Neural progenitor cell (in vitro differentiated cells): ENCODE data around the gene FAM120C.

Experiments used
- EZH2 ChIP-seq: fragments of 200-600 bp; sonication (generic); IDR thresholded peaks from 2 replicates; pipeline ENCODE4 v1.6.1; 2017; ENCODE audit warnings: antibody characterized with exemption, mild to moderate bottlenecking, moderate library complexity
- EZH2phosphoT487 ChIP-seq: fragments of 200-600 bp; sonication (generic); IDR thresholded peaks from 2 replicates; pipeline ENCODE4 v1.6.1; 2017; ENCODE audit warnings: antibody characterized with exemption
- TF ChIP-seq, protein P1 (sequence below): fragments of 200-600 bp; sonication (generic); IDR thresholded peaks from 2 replicates; pipeline ENCODE4 v1.5.1; 2017; ENCODE audit warnings: antibody characterized with exemption, mild to moderate bottlenecking

DNA sequence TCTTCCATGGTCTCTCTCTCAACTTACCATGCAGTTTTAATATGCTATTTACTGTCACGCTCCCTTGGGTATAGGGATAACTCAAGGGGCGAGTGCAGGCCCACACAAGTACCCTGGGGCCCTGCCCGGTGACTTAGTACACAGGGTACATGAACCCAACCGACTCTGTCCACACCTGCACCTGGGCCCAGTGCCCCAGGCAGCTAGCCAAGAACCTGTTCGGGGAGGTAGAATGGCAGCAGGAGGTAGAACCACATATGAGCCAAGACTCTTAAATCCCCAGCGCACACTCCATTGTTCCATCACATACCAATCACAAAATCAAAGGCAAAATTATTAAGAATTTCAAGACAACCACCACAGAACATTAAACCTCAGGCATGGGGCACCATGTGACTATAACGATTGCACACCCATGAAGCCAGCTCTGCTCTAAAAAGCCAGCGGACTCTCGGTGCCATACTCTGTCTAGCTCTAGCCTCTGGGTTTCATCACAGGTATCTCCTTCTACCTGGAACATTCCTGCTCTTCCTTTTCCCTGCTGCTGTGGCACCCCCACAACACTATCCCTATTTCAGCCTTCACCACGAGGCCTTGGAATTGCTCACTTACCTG lies 153.4 kb downstream of the FAM120C start:
- TF ChIP-seq, protein P1, sequence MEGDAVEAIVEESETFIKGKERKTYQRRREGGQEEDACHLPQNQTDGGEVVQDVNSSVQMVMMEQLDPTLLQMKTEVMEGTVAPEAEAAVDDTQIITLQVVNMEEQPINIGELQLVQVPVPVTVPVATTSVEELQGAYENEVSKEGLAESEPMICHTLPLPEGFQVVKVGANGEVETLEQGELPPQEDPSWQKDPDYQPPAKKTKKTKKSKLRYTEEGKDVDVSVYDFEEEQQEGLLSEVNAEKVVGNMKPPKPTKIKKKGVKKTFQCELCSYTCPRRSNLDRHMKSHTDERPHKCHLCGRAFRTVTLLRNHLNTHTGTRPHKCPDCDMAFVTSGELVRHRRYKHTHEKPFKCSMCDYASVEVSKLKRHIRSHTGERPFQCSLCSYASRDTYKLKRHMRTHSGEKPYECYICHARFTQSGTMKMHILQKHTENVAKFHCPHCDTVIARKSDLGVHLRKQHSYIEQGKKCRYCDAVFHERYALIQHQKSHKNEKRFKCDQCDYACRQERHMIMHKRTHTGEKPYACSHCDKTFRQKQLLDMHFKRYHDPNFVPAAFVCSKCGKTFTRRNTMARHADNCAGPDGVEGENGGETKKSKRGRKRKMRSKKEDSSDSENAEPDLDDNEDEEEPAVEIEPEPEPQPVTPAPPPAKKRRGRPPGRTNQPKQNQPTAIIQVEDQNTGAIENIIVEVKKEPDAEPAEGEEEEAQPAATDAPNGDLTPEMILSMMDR, result no peak
- TF ChIP-seq EZH2phosphoT487, result no peak
- TF ChIP-seq EZH2, result no peak
